WTC11 (cell line): Measurements from ENCODE around the gene TCEAL5. TPM values are rescaled to one million over a fixed set of nuclear protein-coding genes. Genes with fewer than 3 reads are reported as not detected.

Experiments used
- ATAC-seq: fragments of 200-7000 bp; cut with Tn5 transposase; 2 replicates; pipeline ENCODE4 v1.10.0; 2021; ENCODE audit warnings: mild to moderate bottlenecking, moderate library complexity
- Bru-seq: library from RNA; stranded (reverse); fragments of 400-500 nt; gene quantifications from one replicate; lab custom pipeline; 2021; lab: Mats Ljungman, UMichigan
- CTCF ChIA-PET: fragments of 300-600 bp; sonication (Branson Sonifier 250); formaldehyde crosslinking; loops from one replicate; lab custom pipeline; 2021; ENCODE audit warnings: antibody characterized with exemption; lab: Charles Lee
- POLR2A ChIA-PET: fragments of 350-600 bp; sonication (Branson Sonifier 250); formaldehyde crosslinking; loops from one replicate; lab custom pipeline; 2021; ENCODE audit warnings: antibody characterized with exemption; lab: Charles Lee
- DNase-seq: peaks from one replicate; pipeline ENCODE4 v3.0.0; 2021; ENCODE audit warnings: low spot score
- H3K27ac Mint-ChIP-seq: 2 replicates; pipeline ENCODE4 v1.8.0; 2021; ENCODE audit warnings: mixed read lengths
- H3K27me3 Mint-ChIP-seq: 2 replicates; pipeline ENCODE4 v1.8.0; 2021; ENCODE audit warnings: low read depth, mild to moderate bottlenecking, moderate library complexity, mixed read lengths
- H3K36me3 Mint-ChIP-seq: 2 replicates; pipeline ENCODE4 v1.8.0; 2021; ENCODE audit warnings: mixed read lengths
- H3K4me1 Mint-ChIP-seq: 2 replicates; pipeline ENCODE4 v1.8.0; 2022; ENCODE audit warnings: mixed read lengths
- H3K4me3 Mint-ChIP-seq: 2 replicates; pipeline ENCODE4 v1.8.0; 2021; ENCODE audit warnings: mild to moderate bottlenecking, moderate library complexity, mixed read lengths
- H3K9me3 Mint-ChIP-seq: 2 replicates; pipeline ENCODE4 v1.8.0; 2021; ENCODE audit warnings: mixed read lengths
- ESRRA ChIP-seq: sonication (generic); formaldehyde crosslinking; IDR thresholded peaks from 2 replicates; pipeline ENCODE4 v1.8.1; 2022; ENCODE audit warnings: mild to moderate bottlenecking, missing genetic modification reagents, borderline replicate concordance
- FOXK1 ChIP-seq: sonication (generic); formaldehyde crosslinking; IDR thresholded peaks from 2 replicates; pipeline ENCODE4 v1.8.0; 2022; ENCODE audit warnings: mild to moderate bottlenecking, moderate library complexity, missing genetic modification reagents
- HMGA2 ChIP-seq: fragments of 250-450 bp; sonication (Bioruptor Pico); IDR thresholded peaks from 2 replicates; pipeline ENCODE4 v1.4.0; 2021; ENCODE audit warnings: mild to moderate bottlenecking, moderate library complexity
- PRRX2 ChIP-seq: fragments of 250-450 bp; sonication (Bioruptor Pico); IDR thresholded peaks from 2 replicates; pipeline ENCODE4 v1.8.0; 2021; ENCODE audit warnings: mild to moderate bottlenecking
- SMAD3 ChIP-seq: sonication (generic); formaldehyde crosslinking; IDR thresholded peaks from 2 replicates; pipeline ENCODE4 v1.8.0; 2022; ENCODE audit warnings: missing genetic modification reagents, mild to moderate bottlenecking, borderline replicate concordance
- TEAD1 ChIP-seq: sonication (generic); formaldehyde crosslinking; IDR thresholded peaks from 2 replicates; pipeline ENCODE4 v1.8.0; 2022; ENCODE audit warnings: mild to moderate bottlenecking, missing genetic modification reagents
- TEAD4 ChIP-seq: sonication (generic); formaldehyde crosslinking; IDR thresholded peaks from 2 replicates; pipeline ENCODE4 v1.8.0; 2022; ENCODE audit warnings: mild to moderate bottlenecking, missing genetic modification reagents
- USF1 ChIP-seq: sonication (generic); formaldehyde crosslinking; IDR thresholded peaks from 2 replicates; pipeline ENCODE4 v1.8.0; 2022; ENCODE audit warnings: mild to moderate bottlenecking, missing genetic modification reagents
- USF2 ChIP-seq: sonication (generic); formaldehyde crosslinking; IDR thresholded peaks from 2 replicates; pipeline ENCODE4 v1.8.1; 2023; ENCODE audit warnings: mild to moderate bottlenecking, missing genetic modification reagents, moderate library complexity
- ZNF317 ChIP-seq: sonication (generic); formaldehyde crosslinking; IDR thresholded peaks from 2 replicates; pipeline ENCODE4 v1.8.1; 2023; ENCODE audit warnings: low read depth, mild to moderate bottlenecking, moderate library complexity, missing genetic modification reagents, borderline replicate concordance
- long read RNA-seq, 3 experiments: library from RNA in 1 of 3; library from capped mRNA in 1 of 3; library from polyadenylated mRNA in 1 of 3; unstranded in 2 of 3; stranded (forward) in 1 of 3; transcript quantifications; one replicate each; pipeline ENCODE4 v2.0.0, GENCODE V29; 2021
- total RNA-seq: library from RNA; stranded (reverse); gene quantifications from 3 replicates; pipeline ENCODE4 v1.2.3, GENCODE V29; 2021
- TF ChIP-seq, protein P1 (sequence below): sonication (generic); formaldehyde crosslinking; conservative IDR thresholded peaks from 2 replicates; pipeline ENCODE4 v1.8.1; 2022; ENCODE audit warnings: mild to moderate bottlenecking, missing genetic modification reagents
- TF ChIP-seq, protein P2 (sequence below): sonication (generic); formaldehyde crosslinking; IDR thresholded peaks from 2 replicates; pipeline ENCODE4 v1.8.0; 2022; ENCODE audit warnings: mild to moderate bottlenecking, missing genetic modification reagents
- TF ChIP-seq, protein P3 (sequence below): sonication (generic); formaldehyde crosslinking; IDR thresholded peaks from 2 replicates; pipeline ENCODE4 v1.8.0; 2023; ENCODE audit warnings: missing genetic modification reagents, mild to moderate bottlenecking, borderline replicate concordance

The TCEAL5 gene, protein sequence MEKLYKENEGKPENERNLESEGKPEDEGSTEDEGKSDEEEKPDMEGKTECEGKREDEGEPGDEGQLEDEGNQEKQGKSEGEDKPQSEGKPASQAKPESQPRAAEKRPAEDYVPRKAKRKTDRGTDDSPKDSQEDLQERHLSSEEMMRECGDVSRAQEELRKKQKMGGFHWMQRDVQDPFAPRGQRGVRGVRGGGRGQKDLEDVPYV
- total RNA-seq (3.5 to 5.6 TPM (median 5.3 TPM) in 3 replicates), Bru-seq, nascent RNA (percentile 62 among the genes with signal in this experiment)
- long read RNA-seq, experiment 1, transcript TCEAL5-201 (3 exons, 1,168 nt): major isoform, 8 of 8 reads
- long read RNA-seq, experiment 1, partial matches to known transcripts: 0 of 8 reads
- long read RNA-seq, experiment 1, other reads (novel, unspliced or antisense): 0 of 8 reads
- long read RNA-seq, experiment 2, partial matches to known transcripts: 1 of 11 reads
- long read RNA-seq, experiment 2, other reads (novel, unspliced or antisense): 9 of 11 reads
- long read RNA-seq, experiment 3, transcript TCEAL5-201 (3 exons, 1,168 nt): major isoform, 43 of 52 reads
- long read RNA-seq, experiment 3, partial matches to known transcripts: 2 of 52 reads
- long read RNA-seq, experiment 3, other reads (novel, unspliced or antisense): 7 of 52 reads

DNA sequence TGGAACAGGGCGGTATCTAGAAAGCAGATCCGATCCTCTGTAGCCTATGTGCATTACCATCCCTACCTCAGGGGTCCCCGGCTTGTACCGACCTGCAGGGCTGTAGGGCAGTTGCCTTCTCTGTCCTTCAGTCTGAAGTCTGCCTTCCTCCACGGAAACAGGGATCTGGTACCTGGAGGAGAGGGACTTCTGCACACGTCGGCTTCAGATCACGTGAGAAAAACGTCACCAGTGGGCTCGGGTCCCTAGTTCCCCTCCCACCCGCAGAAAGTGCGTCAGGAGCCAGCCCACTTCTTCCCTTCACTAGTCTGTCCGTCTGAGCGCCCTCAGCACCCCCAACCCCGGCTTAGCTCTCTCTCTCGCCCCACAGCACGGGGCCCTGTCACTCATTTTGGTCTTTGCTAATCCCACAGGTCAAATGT lies at the start of gene TCEAL5:
Gene TCEAL5, minus strand, starts transcription at position 170 of the 422 bp plus-strand sequence. CDS start 2,187 bp downstream, outside the sequence.
- Mint-ChIP-seq H3K27ac (no peak within 1 kb of the TSS), H3K4me1 (peaks cover 17% of the 10 kb centered on the region), H3K36me3 (no peaks in the 10 kb centered on the region), H3K4me3 (peak within 1 kb of the TSS; percentile 71), H3K27me3 (peaks cover 51% of the 10 kb centered on the region), H3K9me3 (no peaks in the 10 kb centered on the region)
- no peak for DNase-seq
- ATAC-seq: peak; percentile 76
- 0 out of 2 replicates have a peak, but pooled peaks have one; percentile 18 for TF ChIP-seq USF2 (CRISPR knock-in tag)
- no peak for TF ChIP-seq SMAD3 (CRISPR knock-in tag)
- ChIA-PET POLR2A (interaction anchor here (0.6 to 1.1 kb wide), 2 partner anchors 22 to 98 kb away, joined by 3 to 4 read pairs; partner anchors contain the start of gene TCEAL8), CTCF (interaction anchor here (1.0 kb wide), 1 partner anchor 65 kb away, joined by 3 read pairs; no protein-coding TSS in a partner anchor)

GRCh38 chrX:103311399-103311780 lies 34.8 kb upstream of the TCEAL5 start:
- ChIA-PET CTCF (interaction anchor here (1.3 kb wide), 1 partner anchor 153 kb away, joined by 5 read pairs; no protein-coding TSS in a partner anchor), POLR2A (interaction anchor here (0.5 to 1.6 kb wide), 3 partner anchors 57 to 119 kb away, joined by 4 to 5 read pairs (median 4); partner anchors contain the start of genes BEX3 and TCEAL8)
- H3K27ac Mint-ChIP-seq: no peak overlapping the region
- ATAC-seq: no peak
- peak overlapping the region; percentile 72 for H3K4me3 Mint-ChIP-seq
- TF ChIP-seq HMGA2 (CRISPR knock-in tag): no peak
- no peak for TF ChIP-seq TEAD1 (CRISPR knock-in tag)
- no peak for TF ChIP-seq ESRRA
- TF ChIP-seq, protein P1, sequence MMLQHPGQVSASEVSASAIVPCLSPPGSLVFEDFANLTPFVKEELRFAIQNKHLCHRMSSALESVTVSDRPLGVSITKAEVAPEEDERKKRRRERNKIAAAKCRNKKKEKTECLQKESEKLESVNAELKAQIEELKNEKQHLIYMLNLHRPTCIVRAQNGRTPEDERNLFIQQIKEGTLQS (CRISPR knock-in tag): no peak
- no peak for TF ChIP-seq USF1
- TF ChIP-seq PRRX2 (CRISPR knock-in tag): no peak
- TF ChIP-seq ZNF317: no peak
- H3K36me3 Mint-ChIP-seq: no peaks in the 10 kb centered on the region
- H3K27me3 Mint-ChIP-seq: peaks cover 14% of the 10 kb centered on the region
- peaks cover 4% of the 10 kb centered on the region; the same call in 1 of the 2 replicates for H3K4me1 Mint-ChIP-seq
- DNase-seq: no peak
- no peaks in the 10 kb centered on the region for H3K9me3 Mint-ChIP-seq

DNA sequence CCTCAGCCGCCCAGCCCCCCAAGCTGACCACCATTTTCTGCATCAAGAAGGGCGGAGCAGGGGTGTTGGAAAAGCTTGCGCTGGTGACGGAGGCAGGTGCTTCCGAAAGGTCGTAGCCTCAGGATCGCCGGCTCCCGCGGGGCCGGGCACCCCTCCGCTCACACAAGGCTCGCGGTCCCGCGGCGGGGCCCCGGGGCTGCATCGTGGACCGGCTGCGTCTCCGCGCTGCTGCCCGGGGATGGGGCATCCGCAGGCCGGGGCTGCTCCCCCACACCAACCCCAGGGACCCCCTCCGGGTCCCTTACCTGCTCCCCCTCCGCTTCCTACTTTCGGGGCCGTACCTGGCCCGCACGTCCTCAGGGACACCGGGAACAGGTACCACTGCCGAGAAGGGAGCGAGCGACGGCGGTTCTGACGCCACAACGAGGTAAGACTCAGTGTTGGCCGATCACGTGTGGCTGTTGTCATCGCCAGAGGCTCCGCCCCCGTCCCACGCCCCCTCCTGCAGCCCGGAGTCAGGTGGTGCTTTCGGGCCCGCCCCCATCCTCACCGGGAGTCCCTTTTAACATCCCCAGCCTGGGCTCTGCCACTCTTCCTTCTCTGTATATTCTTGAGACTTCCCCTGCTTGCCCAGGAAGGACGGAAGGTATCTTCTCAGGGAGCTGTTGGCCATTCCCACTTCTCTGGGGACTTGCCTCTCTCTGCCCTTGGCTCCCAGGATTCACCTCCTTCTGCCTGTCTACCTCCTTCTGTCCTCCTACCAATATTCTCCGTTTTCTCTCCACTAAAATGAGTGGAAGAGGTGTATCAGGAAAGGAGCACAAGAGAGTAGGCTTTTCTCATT lies 34.2 kb upstream of the TCEAL5 start, which contains the start of gene BEX2:
Gene BEX2, minus strand, starts transcription at position 436 of the 844 bp plus-strand sequence. CDS start 1,014 bp downstream, outside the sequence.
- Mint-ChIP-seq H3K27me3 (peaks cover 17% of the 10 kb centered on the region), H3K4me1 (peaks cover 4% of the 10 kb centered on the region; the same call in 1 of the 2 replicates), H3K9me3 (no peaks in the 10 kb centered on the region), H3K36me3 (no peaks in the 10 kb centered on the region), H3K27ac (peak within 1 kb of the TSS; percentile 85; the same call in 1 of the 2 replicates), H3K4me3 (peak within 1 kb of the TSS; percentile 72)
- ChIA-PET CTCF (interaction anchor here (1.3 kb wide), 1 partner anchor 153 kb away, joined by 5 read pairs; no protein-coding TSS in a partner anchor), POLR2A (interaction anchor here (0.5 to 1.6 kb wide), 4 partner anchors 56 to 119 kb away, joined by 3 to 5 read pairs (median 4); partner anchors contain the start of genes BEX3 and TCEAL8)
- peak; percentile 89 for DNase-seq
- TF ChIP-seq TEAD4 (CRISPR knock-in tag) (no peak), USF2 (CRISPR knock-in tag) (peak; percentile 92), FOXK1 (CRISPR knock-in tag) (peak; percentile 92), USF1 (peak; percentile 93)
- TF ChIP-seq, protein P2, sequence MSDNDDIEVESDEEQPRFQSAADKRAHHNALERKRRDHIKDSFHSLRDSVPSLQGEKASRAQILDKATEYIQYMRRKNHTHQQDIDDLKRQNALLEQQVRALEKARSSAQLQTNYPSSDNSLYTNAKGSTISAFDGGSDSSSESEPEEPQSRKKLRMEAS (CRISPR knock-in tag): peak; percentile 55; the same call in 1 of the 2 replicates
- TF ChIP-seq, protein P3, sequence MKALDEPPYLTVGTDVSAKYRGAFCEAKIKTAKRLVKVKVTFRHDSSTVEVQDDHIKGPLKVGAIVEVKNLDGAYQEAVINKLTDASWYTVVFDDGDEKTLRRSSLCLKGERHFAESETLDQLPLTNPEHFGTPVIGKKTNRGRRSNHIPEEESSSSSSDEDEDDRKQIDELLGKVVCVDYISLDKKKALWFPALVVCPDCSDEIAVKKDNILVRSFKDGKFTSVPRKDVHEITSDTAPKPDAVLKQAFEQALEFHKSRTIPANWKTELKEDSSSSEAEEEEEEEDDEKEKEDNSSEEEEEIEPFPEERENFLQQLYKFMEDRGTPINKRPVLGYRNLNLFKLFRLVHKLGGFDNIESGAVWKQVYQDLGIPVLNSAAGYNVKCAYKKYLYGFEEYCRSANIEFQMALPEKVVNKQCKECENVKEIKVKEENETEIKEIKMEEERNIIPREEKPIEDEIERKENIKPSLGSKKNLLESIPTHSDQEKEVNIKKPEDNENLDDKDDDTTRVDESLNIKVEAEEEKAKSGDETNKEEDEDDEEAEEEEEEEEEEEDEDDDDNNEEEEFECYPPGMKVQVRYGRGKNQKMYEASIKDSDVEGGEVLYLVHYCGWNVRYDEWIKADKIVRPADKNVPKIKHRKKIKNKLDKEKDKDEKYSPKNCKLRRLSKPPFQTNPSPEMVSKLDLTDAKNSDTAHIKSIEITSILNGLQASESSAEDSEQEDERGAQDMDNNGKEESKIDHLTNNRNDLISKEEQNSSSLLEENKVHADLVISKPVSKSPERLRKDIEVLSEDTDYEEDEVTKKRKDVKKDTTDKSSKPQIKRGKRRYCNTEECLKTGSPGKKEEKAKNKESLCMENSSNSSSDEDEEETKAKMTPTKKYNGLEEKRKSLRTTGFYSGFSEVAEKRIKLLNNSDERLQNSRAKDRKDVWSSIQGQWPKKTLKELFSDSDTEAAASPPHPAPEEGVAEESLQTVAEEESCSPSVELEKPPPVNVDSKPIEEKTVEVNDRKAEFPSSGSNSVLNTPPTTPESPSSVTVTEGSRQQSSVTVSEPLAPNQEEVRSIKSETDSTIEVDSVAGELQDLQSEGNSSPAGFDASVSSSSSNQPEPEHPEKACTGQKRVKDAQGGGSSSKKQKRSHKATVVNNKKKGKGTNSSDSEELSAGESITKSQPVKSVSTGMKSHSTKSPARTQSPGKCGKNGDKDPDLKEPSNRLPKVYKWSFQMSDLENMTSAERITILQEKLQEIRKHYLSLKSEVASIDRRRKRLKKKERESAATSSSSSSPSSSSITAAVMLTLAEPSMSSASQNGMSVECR (CRISPR knock-in tag): 0 out of 2 replicates have a peak, but pooled peaks have one; percentile 35
- TF ChIP-seq, protein P1 (CRISPR knock-in tag): no peak
- peak; percentile 97 for ATAC-seq
